CD8-positive, alpha-beta memory T cell (primary cell): Measurements from ENCODE around the gene GMDS. TPM values are rescaled to one million over a fixed set of nuclear protein-coding genes. Genes with fewer than 3 reads are reported as not detected.

Experiments used
- CTCF ChIA-PET: fragments of 350-600 bp; sonication (Branson Sonifier 250); formaldehyde crosslinking; loops from one replicate; lab custom pipeline; 2021; ENCODE audit warnings: antibody characterized with exemption; lab: Charles Lee
- POLR2A ChIA-PET: fragments of 350-600 bp; sonication (Branson Sonifier 250); formaldehyde crosslinking; loops from one replicate; lab custom pipeline; 2021; ENCODE audit warnings: antibody characterized with exemption; lab: Charles Lee
- DNase-seq, 5 donors: peaks; one replicate each; pipeline versions ENCODE4 v3.0.0 to v3.0.0-alpha.2; 2020 to 2022; ENCODE audit warnings: mixed read lengths in 1 of 5
- H3K27ac ChIP-seq: one replicate; pipeline ENCODE4 v1.7.0; 2013; ENCODE audit warnings: low read depth, mild to moderate bottlenecking, low read length, moderate library complexity
- H3K27me3 ChIP-seq: 2 replicates; pipeline ENCODE4 v1.7.0; 2013; ENCODE audit warnings: low read length, mild to moderate bottlenecking; ENCODE audit not compliant: insufficient read depth, poor library complexity, severe bottlenecking
- H3K36me3 ChIP-seq: 2 replicates; pipeline ENCODE4 v1.7.0; 2013; ENCODE audit warnings: mild to moderate bottlenecking, low read length, moderate library complexity; ENCODE audit not compliant: insufficient read depth
- H3K4me1 ChIP-seq: 2 replicates; pipeline ENCODE4 v1.7.0; 2013; ENCODE audit warnings: mild to moderate bottlenecking, low read length, moderate library complexity; ENCODE audit not compliant: insufficient read depth
- H3K4me3 ChIP-seq: 2 replicates; pipeline ENCODE4 v1.7.0; 2013; ENCODE audit warnings: mild to moderate bottlenecking, low read length
- H3K9me3 ChIP-seq: 2 replicates; pipeline ENCODE4 v1.7.0; 2013; ENCODE audit warnings: mild to moderate bottlenecking, low read length
- H3K27ac Mint-ChIP-seq, 8 donors: one replicate each; pipeline ENCODE4 v1.8.0; 2020 to 2021; ENCODE audit warnings: mixed read lengths in 8 of 8, mild to moderate bottlenecking in 6 of 8, inconsistent platforms in 3 of 8, moderate library complexity in 3 of 8
- H3K27me3 Mint-ChIP-seq, 2 donors: one replicate each; pipeline ENCODE4 v1.8.0; 2020 to 2021; ENCODE audit warnings: mixed read lengths in 2 of 2, mild to moderate bottlenecking in 1 of 2, moderate library complexity in 1 of 2
- H3K36me3 Mint-ChIP-seq, 3 donors: one replicate each; pipeline ENCODE4 v1.8.0; 2020 to 2021; ENCODE audit warnings: mixed read lengths in 3 of 3, inconsistent platforms in 1 of 3, mild to moderate bottlenecking in 1 of 3
- H3K4me1 Mint-ChIP-seq, 3 donors: one replicate each; pipeline ENCODE4 v1.8.0; 2020 to 2021; ENCODE audit warnings: mixed read lengths in 3 of 3, inconsistent platforms in 1 of 3, mild to moderate bottlenecking in 1 of 3
- H3K4me3 Mint-ChIP-seq, 7 donors: one replicate each; pipeline ENCODE4 v1.8.0; 2020 to 2021; ENCODE audit warnings: mixed read lengths in 7 of 7, mild to moderate bottlenecking in 6 of 7, moderate library complexity in 4 of 7, inconsistent platforms in 2 of 7
- H3K9me3 Mint-ChIP-seq, 5 donors: one replicate each; pipeline ENCODE4 v1.8.0; 2020 to 2022; ENCODE audit warnings: mixed read lengths in 5 of 5, mild to moderate bottlenecking in 3 of 5, moderate library complexity in 2 of 5, inconsistent platforms in 1 of 5
- polyA plus RNA-seq: library from polyadenylated mRNA; unstranded; fragments of 300-500 nt; fragmentation: Illumina TruSeq; gene quantifications from one replicate; pipeline ENCODE4 v1.2.3, GENCODE V29; 2021
- total RNA-seq, 2 experiments: library from RNA; stranded (reverse); gene quantifications; one replicate each; pipeline ENCODE4 v1.2.3, GENCODE V29; 2021

GMDS gene
- total and polyA plus RNA-seq, 3 experiments from 2014 or later: 16.4 to 33.4 (median 28.6) TPM

GRCh38 chr6:1945235-1945832 lies 300.1 kb downstream of the GMDS start:
- H3K27me3 ChIP-seq: no peaks in the 10 kb centered on the region
- CTCF ChIA-PET: no interaction called here
- H3K4me3 ChIP-seq: no peak overlapping the region
- POLR2A ChIA-PET: no interaction called here
- H3K27me3 Mint-ChIP-seq: no peaks in the 10 kb centered on the region
- no peaks in the 10 kb centered on the region for H3K36me3 ChIP-seq
- peaks cover 8 to 35% (median 9%) of the 10 kb centered on the region in 3 donors for H3K36me3 Mint-ChIP-seq
- H3K9me3 Mint-ChIP-seq: no peaks in the 10 kb centered on the region
- no peaks in the 10 kb centered on the region for H3K4me1 ChIP-seq
- DNase-seq: no peak
- peaks cover 0 to 6% (median 3%) of the 10 kb centered on the region in 3 donors for H3K4me1 Mint-ChIP-seq
- no peak overlapping the region for H3K4me3 Mint-ChIP-seq
- no peak overlapping the region for H3K27ac ChIP-seq
- H3K9me3 ChIP-seq: no peaks in the 10 kb centered on the region
- no peak overlapping the region for H3K27ac Mint-ChIP-seq

DNA sequence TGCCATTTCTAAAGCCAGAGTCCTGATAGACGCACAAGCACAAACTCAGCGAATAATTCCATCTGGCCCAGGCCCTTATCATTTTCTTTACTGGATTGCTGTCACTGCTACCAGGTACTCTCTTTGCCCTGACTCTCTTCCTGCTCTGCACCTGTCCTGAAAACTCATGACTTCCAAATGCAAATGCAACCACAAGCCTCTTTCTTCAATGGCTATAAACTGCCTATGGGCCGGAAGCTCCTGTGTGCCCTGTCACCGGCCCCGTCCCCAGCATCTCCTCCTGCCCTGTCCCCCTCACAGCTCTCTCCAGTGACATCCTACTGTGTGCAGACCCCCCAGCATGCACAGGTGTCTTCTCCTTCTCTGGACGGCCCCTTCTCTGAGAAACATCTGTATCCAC lies 302.6 kb downstream of the GMDS start:
- H3K4me3 Mint-ChIP-seq: no peak overlapping the region
- peaks cover 4 to 37% (median 11%) of the 10 kb centered on the region in 3 donors for H3K36me3 Mint-ChIP-seq
- Histone ChIP-seq H3K36me3 (no peaks in the 10 kb centered on the region), H3K27ac (no peak overlapping the region), H3K4me1 (no peaks in the 10 kb centered on the region), H3K27me3 (no peaks in the 10 kb centered on the region), H3K9me3 (no peaks in the 10 kb centered on the region), H3K4me3 (no peak overlapping the region)
- POLR2A ChIA-PET: no interaction called here
- H3K9me3 Mint-ChIP-seq: peaks cover 0 to 5% (median 0%) of the 10 kb centered on the region in 5 donors
- peaks cover 0 to 6% (median 3%) of the 10 kb centered on the region in 3 donors for H3K4me1 Mint-ChIP-seq
- no peaks in the 10 kb centered on the region for H3K27me3 Mint-ChIP-seq
- no peak overlapping the region for H3K27ac Mint-ChIP-seq
- CTCF ChIA-PET: no interaction called here
- no peak for DNase-seq

- Histone ChIP-seq H3K9me3 (no peaks in the 10 kb centered on the region), H3K27me3 (no peaks in the 10 kb centered on the region), H3K36me3 (no peaks in the 10 kb centered on the region), H3K27ac (no peak overlapping the region), H3K4me1 (no peaks in the 10 kb centered on the region), H3K4me3 (no peak overlapping the region)
- ChIA-PET CTCF (no interaction called here), POLR2A (no interaction called here)
- Mint-ChIP-seq H3K4me3 (no peak overlapping the region), H3K27ac (no peak overlapping the region), H3K9me3 (peaks cover 0 to 8% (median 5%) of the 10 kb centered on the region in 5 donors), H3K36me3 (peaks cover 10 to 34% (median 12%) of the 10 kb centered on the region in 3 donors), H3K4me1 (peaks cover 0 to 6% (median 3%) of the 10 kb centered on the region in 3 donors), H3K27me3 (no peaks in the 10 kb centered on the region)
- no peak for DNase-seq
Measured at GRCh38 chr6:1941534-1941933, 303.9 kb downstream of the GMDS start.

DNA sequence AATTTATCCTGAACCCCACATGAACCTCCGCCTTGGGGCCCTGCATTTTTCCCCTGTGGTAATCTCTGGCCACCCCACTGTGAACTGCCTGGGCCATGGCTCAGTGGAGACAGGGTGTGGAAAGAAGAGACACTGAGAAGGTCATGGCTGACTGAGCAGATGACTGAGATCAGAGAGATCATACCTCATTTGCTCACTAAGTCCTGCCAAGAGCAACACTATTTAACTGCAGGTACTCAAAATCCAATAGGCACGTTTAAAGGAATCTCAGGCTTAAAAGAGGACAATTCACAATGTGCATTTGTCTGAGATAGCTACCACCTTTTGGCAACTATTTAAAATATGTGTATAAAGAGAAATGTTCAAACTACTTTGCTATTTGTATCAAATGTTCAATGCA lies 305.0 kb downstream of the GMDS start:
- no peaks in the 10 kb centered on the region for H3K27me3 ChIP-seq
- no peak for DNase-seq
- H3K27me3 Mint-ChIP-seq: no peaks in the 10 kb centered on the region
- ChIA-PET CTCF (no interaction called here), POLR2A (no interaction called here)
- peaks cover 0 to 3% (median 0%) of the 10 kb centered on the region in 3 donors for H3K4me1 Mint-ChIP-seq
- no peaks in the 10 kb centered on the region for H3K9me3 ChIP-seq
- H3K4me3 Mint-ChIP-seq: no peak overlapping the region
- H3K36me3 Mint-ChIP-seq: peaks cover 12 to 41% (median 19%) of the 10 kb centered on the region in 3 donors
- H3K4me3 ChIP-seq: no peak overlapping the region
- H3K4me1 ChIP-seq: no peaks in the 10 kb centered on the region
- peaks cover 5 to 16% (median 8%) of the 10 kb centered on the region in 5 donors for H3K9me3 Mint-ChIP-seq
- H3K27ac ChIP-seq: no peak overlapping the region
- H3K27ac Mint-ChIP-seq: no peak overlapping the region
- H3K36me3 ChIP-seq: no peaks in the 10 kb centered on the region

DNA sequence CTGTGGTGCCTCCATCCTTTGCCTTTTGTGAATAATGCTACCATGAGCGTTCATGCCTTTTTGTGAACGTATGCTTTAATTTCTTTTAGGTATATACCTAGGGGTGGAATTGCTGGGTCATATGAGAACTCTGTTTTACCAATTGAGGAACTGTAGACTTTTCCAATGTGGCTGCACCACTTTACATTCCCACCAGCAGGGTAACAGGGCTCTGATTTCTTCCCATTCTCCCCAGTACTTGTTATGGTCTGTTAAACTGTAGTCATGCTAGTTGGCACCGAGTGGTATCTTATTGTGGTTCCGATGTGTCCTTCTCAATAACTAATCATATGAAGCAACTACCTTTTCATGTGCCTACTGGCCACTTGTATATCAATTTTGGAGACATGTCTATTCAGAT lies 312.1 kb downstream of the GMDS start:
- Histone ChIP-seq H3K27me3 (no peaks in the 10 kb centered on the region), H3K9me3 (no peaks in the 10 kb centered on the region), H3K27ac (no peak overlapping the region), H3K4me3 (no peak overlapping the region), H3K36me3 (no peaks in the 10 kb centered on the region), H3K4me1 (no peaks in the 10 kb centered on the region)
- Mint-ChIP-seq H3K4me3 (no peak overlapping the region), H3K36me3 (peaks cover 14 to 59% (median 34%) of the 10 kb centered on the region in 3 donors), H3K9me3 (peaks cover 5 to 26% (median 16%) of the 10 kb centered on the region in 5 donors), H3K27ac (no peak overlapping the region), H3K27me3 (no peaks in the 10 kb centered on the region), H3K4me1 (no peaks in the 10 kb centered on the region)
- ChIA-PET CTCF (no interaction called here), POLR2A (no interaction called here)
- DNase-seq: no peak

- Histone ChIP-seq H3K4me3 (no peak overlapping the region), H3K27me3 (no peaks in the 10 kb centered on the region), H3K4me1 (no peaks in the 10 kb centered on the region), H3K9me3 (no peaks in the 10 kb centered on the region), H3K27ac (no peak overlapping the region), H3K36me3 (no peaks in the 10 kb centered on the region)
- DNase-seq: no peak
- Mint-ChIP-seq H3K4me1 (no peaks in the 10 kb centered on the region), H3K36me3 (peaks cover 14 to 54% (median 27%) of the 10 kb centered on the region in 3 donors), H3K27me3 (no peaks in the 10 kb centered on the region), H3K9me3 (peaks cover under 1 to 23% (median 15%) of the 10 kb centered on the region in 5 donors), H3K27ac (no peak overlapping the region), H3K4me3 (no peak overlapping the region)
- CTCF ChIA-PET: interaction anchor here (1.0 kb wide), 1 partner anchor 17 kb away, joined by 3 read pairs; no protein-coding TSS in a partner anchor
- POLR2A ChIA-PET: no interaction called here
Measured at GRCh38 chr6:1931817-1932216, 313.6 kb downstream of the GMDS start.

DNA sequence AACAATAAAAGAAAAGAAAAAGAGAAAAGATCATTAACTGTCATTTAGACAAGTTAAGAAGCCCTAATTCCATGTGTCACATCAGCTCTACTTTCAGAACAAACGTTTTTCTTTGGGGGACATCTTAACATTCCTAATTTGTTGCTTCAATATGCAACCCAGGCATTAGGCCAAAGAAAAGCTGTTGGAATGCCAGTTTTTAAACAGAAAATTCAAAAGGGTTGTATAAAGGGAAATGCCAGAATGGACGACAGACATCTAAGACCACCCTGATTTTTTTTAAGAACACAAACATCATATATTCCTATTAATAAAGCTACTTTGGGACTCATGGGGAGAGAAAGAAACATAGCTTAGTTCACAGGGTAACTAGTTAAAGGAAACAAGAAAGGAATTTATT lies 315.0 kb downstream of the GMDS start:
- POLR2A ChIA-PET: no interaction called here
- no peak overlapping the region for H3K27ac ChIP-seq
- no peaks in the 10 kb centered on the region for H3K9me3 ChIP-seq
- H3K27me3 ChIP-seq: no peaks in the 10 kb centered on the region
- Mint-ChIP-seq H3K27me3 (no peaks in the 10 kb centered on the region), H3K27ac (no peak overlapping the region), H3K9me3 (peaks cover 0 to 14% (median 6%) of the 10 kb centered on the region in 5 donors), H3K4me3 (no peak overlapping the region), H3K36me3 (peaks cover 14 to 42% (median 19%) of the 10 kb centered on the region in 3 donors), H3K4me1 (no peaks in the 10 kb centered on the region)
- H3K4me3 ChIP-seq: no peak overlapping the region
- CTCF ChIA-PET: no interaction called here
- H3K36me3 ChIP-seq: no peaks in the 10 kb centered on the region
- DNase-seq: no peak
- H3K4me1 ChIP-seq: no peaks in the 10 kb centered on the region

GRCh38 chr6:1929931-1930330 lies 315.5 kb downstream of the GMDS start:
- H3K4me3 Mint-ChIP-seq: no peak overlapping the region
- no peak overlapping the region for H3K27ac Mint-ChIP-seq
- Histone ChIP-seq H3K9me3 (no peaks in the 10 kb centered on the region), H3K27me3 (no peaks in the 10 kb centered on the region), H3K4me3 (no peak overlapping the region), H3K4me1 (no peaks in the 10 kb centered on the region), H3K27ac (no peak overlapping the region), H3K36me3 (no peaks in the 10 kb centered on the region)
- peaks cover 14 to 40% (median 19%) of the 10 kb centered on the region in 3 donors for H3K36me3 Mint-ChIP-seq
- peaks cover 0 to 13% (median 5%) of the 10 kb centered on the region in 5 donors for H3K9me3 Mint-ChIP-seq
- H3K4me1 Mint-ChIP-seq: no peaks in the 10 kb centered on the region
- no peak for DNase-seq
- no peaks in the 10 kb centered on the region for H3K27me3 Mint-ChIP-seq
- ChIA-PET CTCF (no interaction called here), POLR2A (no interaction called here)
